Activated naive CD8-positive, alpha-beta T cell treated with anti-CD3 and anti-CD28 coated beads, Interleukin-2, amount 50 U/mL, for 24 hours (primary cell): ENCODE results near the gene MTHFSD.

ENCODE experiments used
- ATAC-seq: fragments of 150-1000 bp; cut with Tn5 transposase; one replicate; pipeline ENCODE4 v1.10.0; 2021
- DNase-seq: peaks from one replicate; pipeline ENCODE4 v3.0.0; 2021
- H3K27ac Mint-ChIP-seq: one replicate; pipeline ENCODE4 v1.8.0; 2021; ENCODE audit warnings: mild to moderate bottlenecking, mixed read lengths
- H3K27me3 Mint-ChIP-seq: one replicate; pipeline ENCODE4 v1.8.0; 2021; ENCODE audit warnings: mixed read lengths
- H3K36me3 Mint-ChIP-seq: one replicate; pipeline ENCODE4 v1.8.0; 2021; ENCODE audit warnings: low read depth, mixed read lengths
- H3K4me1 Mint-ChIP-seq: one replicate; pipeline ENCODE4 v1.8.0; 2021; ENCODE audit warnings: mixed read lengths
- H3K4me3 Mint-ChIP-seq: one replicate; pipeline ENCODE4 v1.8.0; 2021; ENCODE audit warnings: mild to moderate bottlenecking, moderate library complexity, mixed read lengths
- H3K9me3 Mint-ChIP-seq: one replicate; pipeline ENCODE4 v1.8.0; 2021; ENCODE audit warnings: mixed read lengths

Gene MTHFSD

DNA sequence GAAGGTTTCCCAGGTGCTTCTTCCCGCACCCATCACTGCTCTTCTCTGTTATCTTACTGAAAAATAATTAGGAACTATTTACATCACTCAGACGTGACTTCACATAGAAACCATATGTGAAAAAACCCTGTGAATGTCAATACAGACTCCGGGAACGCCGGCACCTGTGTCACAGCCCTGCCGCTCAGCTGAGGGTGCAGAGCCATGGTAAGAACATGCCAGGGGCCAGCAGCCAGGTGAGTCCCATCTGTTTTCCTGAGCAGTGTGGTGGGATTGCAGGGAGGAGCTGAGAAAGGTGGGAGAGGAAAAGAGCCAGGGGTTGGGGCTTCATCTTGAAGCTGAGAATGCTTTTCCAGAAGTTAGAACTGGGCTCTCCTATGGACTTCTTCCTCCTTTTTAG, 31.0 kb downstream of the MTHFSD start:
- ATAC-seq = no peak
- Mint-ChIP-seq H3K4me3 (no peak overlapping the region), H3K27me3 (peaks cover 16% of the 10 kb centered on the region), H3K27ac (no peak overlapping the region), H3K9me3 (no peaks in the 10 kb centered on the region), H3K36me3 (peaks cover 3% of the 10 kb centered on the region), H3K4me1 (peaks cover 3% of the 10 kb centered on the region)
- no peak for DNase-seq

DNA sequence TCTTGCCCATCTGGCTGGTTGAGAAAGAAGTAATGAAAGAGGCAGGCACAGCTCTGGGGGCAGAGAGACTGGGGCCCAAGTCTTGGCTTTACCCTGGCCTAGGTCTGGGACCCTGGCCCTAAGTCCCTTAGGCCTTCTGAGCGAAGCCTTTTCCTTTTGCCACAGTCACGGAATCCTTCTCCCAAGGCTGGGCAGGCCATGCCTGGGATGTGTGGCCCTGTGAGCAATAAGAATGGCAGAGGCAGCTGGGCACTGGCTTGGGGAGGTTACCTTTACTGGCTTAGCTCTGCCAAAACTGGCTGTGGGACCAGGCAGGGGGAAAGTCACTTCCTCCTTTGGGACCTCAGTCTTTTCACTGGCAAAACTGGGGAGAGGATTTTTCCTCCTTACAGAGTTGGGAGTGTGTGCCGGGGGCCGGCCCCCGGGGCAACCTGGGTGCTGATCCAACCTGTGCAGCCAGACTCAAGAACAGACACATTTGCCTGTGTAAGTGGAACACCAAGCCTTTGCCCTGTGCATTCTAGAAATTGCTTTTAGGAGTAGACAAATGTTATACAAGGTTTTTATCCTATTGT, 31.8 kb downstream of the MTHFSD start:
- Mint-ChIP-seq H3K27me3 (peaks cover 22% of the 10 kb centered on the region), H3K36me3 (no peaks in the 10 kb centered on the region), H3K4me3 (no peak overlapping the region), H3K4me1 (peaks cover 3% of the 10 kb centered on the region), H3K9me3 (no peaks in the 10 kb centered on the region), H3K27ac (no peak overlapping the region)
- ATAC-seq (no peak), DNase-seq (no peak)

DNA sequence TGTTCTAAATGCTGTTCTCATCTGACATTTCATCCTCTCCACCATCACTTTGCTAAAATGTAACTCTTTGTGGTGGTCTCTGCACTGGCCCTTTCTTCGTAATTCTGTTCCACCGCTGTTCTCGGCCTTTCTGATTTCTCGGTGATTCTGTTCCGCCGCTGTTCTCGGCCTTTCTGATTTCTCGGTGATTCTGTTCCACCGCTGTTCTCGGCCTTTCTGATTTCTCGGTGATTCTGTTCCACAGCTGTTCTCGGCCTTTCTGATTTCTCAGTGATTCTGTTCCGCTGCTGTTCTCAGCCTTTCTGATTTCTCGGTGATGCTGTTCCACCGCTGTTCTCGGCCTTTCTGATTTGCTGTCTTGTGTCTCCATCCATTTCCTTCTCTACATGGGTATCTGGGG, 32.4 kb downstream of the MTHFSD start:
- H3K27ac Mint-ChIP-seq = no peak overlapping the region
- H3K4me3 Mint-ChIP-seq = no peak overlapping the region
- DNase-seq (no peak), ATAC-seq (no peak)
- peaks cover 25% of the 10 kb centered on the region for H3K27me3 Mint-ChIP-seq
- H3K9me3 Mint-ChIP-seq = no peaks in the 10 kb centered on the region
- H3K36me3 Mint-ChIP-seq = no peaks in the 10 kb centered on the region
- peaks cover 3% of the 10 kb centered on the region for H3K4me1 Mint-ChIP-seq

DNA sequence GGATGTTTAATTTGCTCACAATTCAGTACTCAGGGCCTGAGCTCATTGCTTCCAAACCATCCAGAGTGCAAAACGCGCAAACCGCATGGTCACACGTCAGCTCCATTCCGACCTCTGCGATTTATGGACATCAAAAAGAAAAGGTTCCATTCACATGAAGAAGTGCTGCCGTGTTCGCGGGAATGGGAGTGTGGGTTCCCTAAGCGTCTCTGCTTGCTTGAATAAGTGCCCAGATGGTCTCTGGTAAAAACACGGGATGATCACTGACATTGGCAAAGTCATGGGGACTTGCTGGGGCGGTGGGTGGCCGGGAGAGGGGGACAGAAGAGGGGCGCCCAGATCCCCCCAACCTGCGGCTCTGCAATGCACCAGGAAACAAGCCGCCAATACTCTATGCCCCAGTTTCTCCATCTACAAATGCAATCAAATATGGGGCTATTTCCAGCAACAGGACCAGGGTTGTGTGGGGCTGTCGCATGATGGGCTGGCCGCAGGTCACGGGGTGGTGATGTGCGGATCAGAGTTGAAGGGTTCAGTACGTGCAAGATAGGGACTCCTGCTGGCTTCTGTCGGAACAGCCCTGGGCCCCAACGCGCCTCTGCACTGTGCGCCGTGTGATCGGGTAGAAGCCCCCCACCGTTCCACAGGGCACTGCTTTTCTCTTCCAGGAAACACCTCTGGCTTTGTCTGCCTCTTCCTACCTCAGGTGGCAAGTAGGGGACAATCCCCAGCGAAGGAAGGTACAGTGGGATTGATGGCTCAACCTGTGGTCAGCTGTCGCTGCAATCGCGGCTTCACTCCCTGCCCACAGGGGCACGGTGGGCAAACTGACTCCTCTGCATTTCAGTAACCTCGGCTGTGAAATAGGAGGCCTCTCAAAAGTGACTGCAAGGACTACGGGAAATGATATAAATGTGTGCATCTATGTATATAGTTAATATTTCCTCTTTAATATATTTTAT, 33.5 kb downstream of the MTHFSD start:
- Mint-ChIP-seq H3K27me3 (peaks cover 35% of the 10 kb centered on the region), H3K9me3 (no peaks in the 10 kb centered on the region), H3K27ac (no peak overlapping the region), H3K4me3 (no peak overlapping the region), H3K4me1 (peaks cover 3% of the 10 kb centered on the region), H3K36me3 (no peaks in the 10 kb centered on the region)
- ATAC-seq (no peak), DNase-seq (no peak)

DNA sequence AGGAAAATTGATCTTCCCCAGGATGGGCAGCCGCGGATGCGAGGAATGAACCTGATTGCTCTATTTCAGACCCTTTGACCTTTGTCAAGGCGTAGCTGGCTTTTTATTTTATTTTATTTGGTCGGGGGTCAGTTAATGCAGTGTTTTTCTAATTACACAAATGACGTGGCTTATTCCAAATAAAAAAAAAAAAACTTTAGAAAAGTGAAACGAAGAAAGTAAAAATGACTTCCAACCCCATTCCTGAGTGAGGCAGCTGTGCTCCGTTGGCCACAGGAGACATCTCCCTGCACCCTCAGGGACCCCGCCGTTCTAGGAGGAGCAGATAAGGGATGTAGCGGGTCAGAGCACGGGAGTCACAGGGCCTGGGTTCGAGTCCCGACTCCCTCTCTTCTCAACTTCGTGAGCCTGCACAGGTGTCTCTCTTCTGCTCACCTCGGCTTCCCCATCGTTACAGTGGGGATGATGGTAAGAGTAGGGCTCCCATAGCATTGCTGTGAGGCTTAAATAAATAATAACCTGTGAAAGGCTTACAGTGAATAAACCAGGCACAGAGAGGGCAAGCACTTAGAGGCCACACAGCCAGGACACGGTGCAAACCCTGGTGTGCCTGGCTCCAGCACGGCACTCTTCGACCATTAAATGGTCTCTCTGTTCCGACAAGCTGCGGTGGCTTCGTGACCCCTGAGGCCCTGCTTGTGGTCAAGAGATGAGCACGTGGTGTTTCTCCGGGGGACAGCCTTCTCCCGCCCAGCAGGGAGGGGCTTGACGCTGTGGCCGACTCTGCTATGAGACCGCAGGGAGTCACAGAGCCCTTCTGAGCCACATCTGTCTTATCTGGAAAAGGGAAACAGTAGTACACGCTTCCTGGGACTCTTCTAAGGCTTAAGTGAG, 34.5 kb downstream of the MTHFSD start:
- H3K9me3 Mint-ChIP-seq = no peaks in the 10 kb centered on the region
- peaks cover 3% of the 10 kb centered on the region for H3K4me1 Mint-ChIP-seq
- H3K27ac Mint-ChIP-seq = no peak overlapping the region
- no peak overlapping the region for H3K4me3 Mint-ChIP-seq
- H3K36me3 Mint-ChIP-seq = no peaks in the 10 kb centered on the region
- peaks cover 43% of the 10 kb centered on the region for H3K27me3 Mint-ChIP-seq
- no peak for DNase-seq
- no peak for ATAC-seq

DNA sequence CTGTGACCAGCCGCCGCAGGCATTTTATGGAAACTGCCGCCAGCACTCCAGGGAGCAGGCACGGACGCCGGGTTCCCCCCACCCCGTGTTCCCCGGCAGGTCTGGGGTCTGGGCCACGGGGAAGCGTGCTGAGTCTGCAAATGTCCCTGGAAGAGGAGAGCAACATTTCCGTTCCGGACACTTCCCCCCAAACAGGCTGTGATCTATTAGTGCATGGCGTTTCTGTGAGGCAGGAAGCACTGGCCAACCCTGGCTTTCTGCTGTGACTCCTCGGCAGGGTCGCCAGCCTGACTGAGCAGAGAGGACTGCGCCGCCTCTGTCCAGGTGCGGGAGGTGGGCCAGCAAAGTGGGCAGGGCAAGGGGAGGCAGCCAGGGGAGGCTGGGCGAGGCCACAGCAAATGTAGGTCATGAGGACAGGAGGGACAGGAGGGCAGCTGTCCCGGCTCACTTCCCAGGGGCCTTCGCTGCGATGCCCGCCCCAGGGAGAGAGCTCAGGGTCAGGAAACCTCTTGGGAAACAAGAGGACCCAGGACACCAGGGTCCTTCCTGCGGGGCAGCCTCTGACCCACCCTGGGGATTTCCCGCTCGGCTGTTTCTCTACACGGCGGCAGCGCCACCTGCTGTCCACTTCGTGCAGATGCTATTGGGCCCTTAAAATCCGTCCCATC, 35.3 kb downstream of the MTHFSD start:
- Mint-ChIP-seq H3K27me3 (peaks cover 47% of the 10 kb centered on the region), H3K27ac (no peak overlapping the region), H3K36me3 (no peaks in the 10 kb centered on the region), H3K9me3 (no peaks in the 10 kb centered on the region), H3K4me1 (peaks cover 3% of the 10 kb centered on the region), H3K4me3 (no peak overlapping the region)
- ATAC-seq (no peak), DNase-seq (peak; percentile 63)

DNA sequence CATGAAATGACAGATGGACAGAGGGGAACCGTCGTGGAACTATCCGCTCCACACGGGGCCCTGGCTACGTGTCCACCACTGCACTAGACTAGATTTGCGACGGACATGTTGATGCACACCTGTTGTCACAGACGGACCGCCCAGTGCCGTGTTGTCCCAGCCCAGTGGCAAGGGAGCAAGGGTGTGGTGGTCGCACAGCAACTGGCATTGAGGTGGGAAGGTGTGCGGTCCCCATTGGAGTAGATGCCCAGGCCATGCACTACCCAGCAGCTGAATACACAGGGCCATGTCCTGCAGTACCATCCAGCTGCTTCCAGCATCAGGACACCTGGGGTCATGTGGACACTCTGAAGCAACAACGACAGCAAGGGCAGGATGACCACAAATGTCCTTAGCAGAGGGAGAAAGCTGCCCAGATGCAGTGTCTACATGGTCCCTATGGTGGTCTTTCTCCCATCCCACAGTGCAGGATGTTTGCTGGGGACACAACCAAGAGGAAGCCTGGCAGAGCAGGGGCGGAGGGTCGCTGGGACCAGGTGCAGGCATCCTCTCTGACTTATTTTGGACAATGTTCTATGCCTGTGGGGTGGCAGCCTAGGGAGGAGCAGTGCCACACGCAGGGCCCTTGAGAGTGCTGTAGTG, 35.9 kb downstream of the MTHFSD start:
- Mint-ChIP-seq H3K4me1 (peaks cover 3% of the 10 kb centered on the region), H3K4me3 (no peak overlapping the region), H3K9me3 (no peaks in the 10 kb centered on the region), H3K36me3 (no peaks in the 10 kb centered on the region), H3K27ac (no peak overlapping the region), H3K27me3 (peaks cover 54% of the 10 kb centered on the region)
- DNase-seq (no peak), ATAC-seq (no peak)

DNA sequence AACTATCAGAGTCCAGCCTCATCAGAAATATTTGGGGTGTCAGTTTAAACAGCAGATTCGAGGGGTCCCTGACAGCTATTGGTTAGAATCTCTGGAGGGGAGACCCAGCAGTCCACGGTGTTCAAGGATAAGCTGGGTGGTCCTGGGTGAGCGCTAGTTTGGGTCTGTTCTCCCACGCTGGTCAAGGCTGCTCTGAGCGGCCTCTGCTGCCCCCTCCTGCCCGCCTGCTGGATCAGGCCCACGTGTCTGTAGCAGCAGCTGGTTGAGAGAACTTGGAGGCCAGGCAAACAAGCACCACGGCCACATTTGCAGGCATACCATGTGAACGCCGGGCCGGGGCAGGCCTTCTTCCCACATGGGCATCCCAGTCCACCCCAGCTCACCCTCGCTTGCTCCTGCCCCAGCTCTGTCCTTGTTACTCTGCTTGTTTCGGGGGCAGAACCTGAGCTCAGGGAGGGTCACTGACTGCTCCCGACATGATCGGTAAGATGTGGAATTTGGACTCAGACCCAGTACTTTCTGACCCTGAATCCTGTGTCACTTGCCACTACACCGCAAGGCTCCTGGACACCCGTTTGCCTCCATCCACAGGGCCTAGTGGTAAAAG, 37.3 kb downstream of the MTHFSD start:
- peaks cover 9% of the 10 kb centered on the region for H3K4me1 Mint-ChIP-seq
- peak; percentile 52 for ATAC-seq
- peaks cover 65% of the 10 kb centered on the region for H3K27me3 Mint-ChIP-seq
- no peak overlapping the region for H3K27ac Mint-ChIP-seq
- no peak overlapping the region for H3K4me3 Mint-ChIP-seq
- H3K9me3 Mint-ChIP-seq = no peaks in the 10 kb centered on the region
- H3K36me3 Mint-ChIP-seq = no peaks in the 10 kb centered on the region
- DNase-seq = peak; percentile 49

DNA sequence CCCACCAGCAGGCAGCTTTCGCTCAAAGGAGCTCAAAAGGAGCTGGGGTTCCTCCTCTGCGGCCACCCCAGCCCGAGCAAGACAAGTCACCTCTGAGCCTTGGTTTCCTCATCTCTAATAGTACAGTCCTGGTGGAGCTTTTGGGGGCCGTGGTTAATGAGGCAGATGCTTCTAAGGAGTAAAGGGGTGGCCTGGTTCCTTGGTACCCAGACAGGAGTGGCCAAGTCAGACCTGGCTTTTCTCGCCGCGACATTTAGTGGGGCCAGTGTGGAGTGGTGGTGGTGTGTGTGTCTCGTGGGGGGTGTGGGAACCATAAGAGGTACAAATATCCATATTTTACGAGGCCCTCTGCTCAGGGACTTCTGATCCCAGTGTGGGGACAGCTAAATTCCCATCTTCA, 38.0 kb downstream of the MTHFSD start:
- DNase-seq (no peak), ATAC-seq (no peak)
- Mint-ChIP-seq H3K9me3 (no peaks in the 10 kb centered on the region), H3K4me1 (peaks cover 9% of the 10 kb centered on the region), H3K36me3 (no peaks in the 10 kb centered on the region), H3K27me3 (peaks cover 69% of the 10 kb centered on the region), H3K27ac (no peak overlapping the region), H3K4me3 (no peak overlapping the region)

DNA sequence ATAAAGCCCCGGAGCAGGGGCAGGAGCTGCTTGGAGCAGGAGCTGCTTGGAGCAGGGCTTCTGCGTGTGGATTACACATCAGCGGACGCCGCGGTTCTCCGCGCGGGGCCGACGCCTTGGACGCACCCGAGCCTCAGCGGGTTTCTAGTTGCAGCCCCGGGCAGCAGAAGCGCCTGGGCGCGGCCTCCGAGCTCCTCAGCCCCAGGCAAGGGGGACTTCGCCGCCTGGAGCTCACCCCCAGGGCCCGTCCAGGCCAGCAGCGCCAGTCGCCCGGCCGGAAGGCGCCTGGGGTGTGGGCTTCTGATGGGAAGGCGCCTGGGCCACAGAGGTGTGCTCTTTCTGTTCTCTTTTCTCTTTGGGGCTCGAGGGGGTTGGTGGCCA, 38.4 kb downstream of the MTHFSD start:
- Mint-ChIP-seq H3K36me3 (no peaks in the 10 kb centered on the region), H3K9me3 (no peaks in the 10 kb centered on the region), H3K4me1 (peaks cover 10% of the 10 kb centered on the region), H3K27ac (no peak overlapping the region), H3K27me3 (peaks cover 72% of the 10 kb centered on the region), H3K4me3 (no peak overlapping the region)
- DNase-seq (no peak), ATAC-seq (no peak)

DNA sequence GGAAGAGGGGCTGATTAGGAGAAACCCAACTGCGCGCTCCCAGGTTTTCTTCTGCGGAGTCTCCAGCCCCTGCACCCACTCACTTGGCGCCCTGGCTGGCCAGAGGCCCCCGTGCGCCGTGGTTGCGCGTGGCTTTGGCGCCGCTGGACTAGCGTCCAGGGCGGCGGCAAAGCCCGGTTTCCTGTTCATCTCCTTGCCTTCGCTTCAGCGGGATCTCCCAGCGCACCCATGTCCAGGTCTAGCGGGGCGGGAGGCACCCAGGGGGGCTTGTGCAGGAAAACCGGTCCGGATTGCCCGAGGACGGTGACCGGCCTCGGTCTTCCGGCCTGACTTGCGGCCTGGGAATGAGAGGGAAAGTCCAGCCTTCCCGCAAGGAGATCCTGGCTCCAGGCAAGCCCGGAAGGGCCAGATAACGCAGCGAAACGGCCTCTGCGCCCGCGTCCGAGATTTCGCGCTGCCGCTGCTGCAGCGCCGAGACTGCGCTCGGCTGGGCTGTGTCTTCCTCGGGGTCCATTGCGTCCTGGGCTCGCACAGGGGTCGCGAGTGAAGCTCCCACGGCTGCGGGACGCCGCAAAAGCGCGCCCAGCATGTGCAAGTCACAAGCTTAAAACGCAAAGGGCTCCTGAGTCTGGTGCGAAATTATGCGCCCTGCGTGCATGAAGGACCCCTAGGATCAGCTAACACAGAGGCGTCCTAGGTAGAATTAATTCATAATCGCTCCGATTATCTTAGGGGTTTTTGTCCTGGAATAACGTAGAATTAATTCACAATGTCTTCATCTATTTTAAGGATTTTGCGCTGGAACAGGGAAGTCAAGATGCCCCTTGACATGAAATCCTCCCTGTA, 39.0 kb downstream of the MTHFSD start:
- Mint-ChIP-seq H3K4me3 (no peak overlapping the region), H3K36me3 (no peaks in the 10 kb centered on the region), H3K4me1 (peaks cover 11% of the 10 kb centered on the region), H3K9me3 (no peaks in the 10 kb centered on the region), H3K27ac (no peak overlapping the region), H3K27me3 (peaks cover 72% of the 10 kb centered on the region)
- ATAC-seq = no peak
- DNase-seq = no peak

DNA sequence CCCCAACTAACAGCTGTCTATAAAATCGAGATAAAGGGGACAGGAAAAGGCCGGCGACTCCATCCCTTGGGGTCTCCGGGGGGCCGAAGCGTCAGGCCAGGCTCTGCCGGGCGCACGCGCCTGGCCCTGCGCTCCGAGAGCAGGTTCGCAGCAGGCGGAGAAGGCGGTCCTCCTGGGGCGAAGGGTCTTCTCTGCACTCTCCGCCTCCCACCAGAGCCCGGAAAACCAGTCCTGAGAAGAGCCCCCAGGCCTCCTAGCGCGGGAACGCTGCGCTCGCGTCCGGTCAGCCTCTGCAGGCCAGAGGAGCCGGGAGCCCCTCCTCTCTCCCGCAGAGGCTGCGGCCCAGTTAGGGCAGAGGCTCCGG, 39.6 kb downstream of the MTHFSD start:
- ATAC-seq (no peak), DNase-seq (no peak)
- Mint-ChIP-seq H3K36me3 (no peaks in the 10 kb centered on the region), H3K4me1 (peaks cover 13% of the 10 kb centered on the region), H3K27me3 (peaks cover 73% of the 10 kb centered on the region), H3K9me3 (no peaks in the 10 kb centered on the region), H3K4me3 (no peak overlapping the region), H3K27ac (no peak overlapping the region)
